WTC11 (cell line): Measurements from ENCODE around the gene CPNE5. TPM values are rescaled to one million over a fixed set of nuclear protein-coding genes. Genes with fewer than 3 reads are reported as not detected.

Experiments
- ATAC-seq: fragments of 200-7000 bp; cut with Tn5 transposase; 2 replicates; pipeline ENCODE4 v1.10.0; 2021; ENCODE audit warnings: mild to moderate bottlenecking, moderate library complexity
- CTCF ChIA-PET: fragments of 300-600 bp; sonication (Branson Sonifier 250); formaldehyde crosslinking; loops from one replicate; lab custom pipeline; 2021; ENCODE audit warnings: antibody characterized with exemption; lab: Charles Lee
- POLR2A ChIA-PET: fragments of 350-600 bp; sonication (Branson Sonifier 250); formaldehyde crosslinking; loops from one replicate; lab custom pipeline; 2021; ENCODE audit warnings: antibody characterized with exemption; lab: Charles Lee
- DNase-seq: peaks from one replicate; pipeline ENCODE4 v3.0.0; 2021; ENCODE audit warnings: low spot score
- H3K27ac Mint-ChIP-seq: 2 replicates; pipeline ENCODE4 v1.8.0; 2021; ENCODE audit warnings: mixed read lengths
- H3K27me3 Mint-ChIP-seq: 2 replicates; pipeline ENCODE4 v1.8.0; 2021; ENCODE audit warnings: low read depth, mild to moderate bottlenecking, moderate library complexity, mixed read lengths
- H3K36me3 Mint-ChIP-seq: 2 replicates; pipeline ENCODE4 v1.8.0; 2021; ENCODE audit warnings: mixed read lengths
- H3K4me1 Mint-ChIP-seq: 2 replicates; pipeline ENCODE4 v1.8.0; 2022; ENCODE audit warnings: mixed read lengths
- H3K4me3 Mint-ChIP-seq: 2 replicates; pipeline ENCODE4 v1.8.0; 2021; ENCODE audit warnings: mild to moderate bottlenecking, moderate library complexity, mixed read lengths
- H3K9me3 Mint-ChIP-seq: 2 replicates; pipeline ENCODE4 v1.8.0; 2021; ENCODE audit warnings: mixed read lengths
- FOXP1 ChIP-seq: sonication (generic); formaldehyde crosslinking; IDR thresholded peaks from 2 replicates; pipeline ENCODE4 v1.8.0; 2022; ENCODE audit warnings: missing genetic modification reagents, mild to moderate bottlenecking, moderate library complexity, borderline replicate concordance
- GABPB1 ChIP-seq: sonication (generic); formaldehyde crosslinking; IDR thresholded peaks from 2 replicates; pipeline ENCODE4 v1.8.1; 2023; ENCODE audit warnings: mild to moderate bottlenecking, missing genetic modification reagents
- GTF2I ChIP-seq: fragments of 250-450 bp; sonication (Bioruptor Pico); conservative IDR thresholded peaks from 2 replicates; pipeline ENCODE4 v1.4.0; 2021; ENCODE audit warnings: mild to moderate bottlenecking
- NR3C1 ChIP-seq: sonication (generic); formaldehyde crosslinking; conservative IDR thresholded peaks from 2 replicates; pipeline ENCODE4 v1.8.1; 2023; ENCODE audit warnings: low read depth, mild to moderate bottlenecking, missing genetic modification reagents
- RELA ChIP-seq: sonication (generic); formaldehyde crosslinking; IDR thresholded peaks from 2 replicates; pipeline ENCODE4 v1.8.1; 2022; ENCODE audit warnings: missing genetic modification reagents, mild to moderate bottlenecking, borderline replicate concordance
- TEAD4 ChIP-seq: sonication (generic); formaldehyde crosslinking; IDR thresholded peaks from 2 replicates; pipeline ENCODE4 v1.8.0; 2022; ENCODE audit warnings: mild to moderate bottlenecking, missing genetic modification reagents
- total RNA-seq: library from RNA; stranded (reverse); gene quantifications from 3 replicates; pipeline ENCODE4 v1.2.3, GENCODE V29; 2021
- TF ChIP-seq, protein P1 (sequence below): sonication (generic); formaldehyde crosslinking; IDR thresholded peaks from 2 replicates; pipeline ENCODE4 v1.8.1; 2022; ENCODE audit warnings: missing genetic modification reagents, borderline replicate concordance
- TF ChIP-seq, protein P2 (sequence below): sonication (generic); formaldehyde crosslinking; conservative IDR thresholded peaks from 2 replicates; pipeline ENCODE4 v1.8.1; 2023; ENCODE audit warnings: mild to moderate bottlenecking, low read depth, missing genetic modification reagents, moderate library complexity
- TF ChIP-seq, protein P3 (sequence below): sonication (generic); formaldehyde crosslinking; IDR thresholded peaks from 2 replicates; pipeline ENCODE4 v1.8.0; 2023; ENCODE audit warnings: missing genetic modification reagents
- TF ChIP-seq, protein P4 (sequence below): sonication (generic); formaldehyde crosslinking; IDR thresholded peaks from 2 replicates; pipeline ENCODE4 v1.8.0; 2023; ENCODE audit warnings: mild to moderate bottlenecking, missing genetic modification reagents
- TF ChIP-seq, protein P5 (sequence below): fragments of 250-450 bp; sonication (Bioruptor Pico); IDR thresholded peaks from 2 replicates; pipeline ENCODE4 v1.9.0; 2021; ENCODE audit warnings: mild to moderate bottlenecking
- TF ChIP-seq, protein P6 (sequence below): fragments of 250-450 bp; sonication (Bioruptor Pico); IDR thresholded peaks from 2 replicates; pipeline ENCODE4 v1.9.0; 2021; ENCODE audit warnings: mild to moderate bottlenecking, borderline replicate concordance
- TF ChIP-seq, protein P7 (sequence below): sonication (generic); formaldehyde crosslinking; IDR thresholded peaks from 2 replicates; pipeline ENCODE4 v1.8.1; 2023; ENCODE audit warnings: mild to moderate bottlenecking, missing genetic modification reagents
- TF ChIP-seq, protein P8 (sequence below): sonication (generic); formaldehyde crosslinking; IDR thresholded peaks from 2 replicates; pipeline ENCODE4 v1.8.1; 2023; ENCODE audit warnings: mild to moderate bottlenecking, missing genetic modification reagents, moderate library complexity
- TF ChIP-seq, protein P9 (sequence below): sonication (generic); formaldehyde crosslinking; IDR thresholded peaks from 2 replicates; pipeline ENCODE4 v1.8.0; 2022; ENCODE audit warnings: mild to moderate bottlenecking, missing genetic modification reagents

CPNE5 gene
- total RNA-seq, 1 experiment from 2014 or later = 0.44 TPM

DNA sequence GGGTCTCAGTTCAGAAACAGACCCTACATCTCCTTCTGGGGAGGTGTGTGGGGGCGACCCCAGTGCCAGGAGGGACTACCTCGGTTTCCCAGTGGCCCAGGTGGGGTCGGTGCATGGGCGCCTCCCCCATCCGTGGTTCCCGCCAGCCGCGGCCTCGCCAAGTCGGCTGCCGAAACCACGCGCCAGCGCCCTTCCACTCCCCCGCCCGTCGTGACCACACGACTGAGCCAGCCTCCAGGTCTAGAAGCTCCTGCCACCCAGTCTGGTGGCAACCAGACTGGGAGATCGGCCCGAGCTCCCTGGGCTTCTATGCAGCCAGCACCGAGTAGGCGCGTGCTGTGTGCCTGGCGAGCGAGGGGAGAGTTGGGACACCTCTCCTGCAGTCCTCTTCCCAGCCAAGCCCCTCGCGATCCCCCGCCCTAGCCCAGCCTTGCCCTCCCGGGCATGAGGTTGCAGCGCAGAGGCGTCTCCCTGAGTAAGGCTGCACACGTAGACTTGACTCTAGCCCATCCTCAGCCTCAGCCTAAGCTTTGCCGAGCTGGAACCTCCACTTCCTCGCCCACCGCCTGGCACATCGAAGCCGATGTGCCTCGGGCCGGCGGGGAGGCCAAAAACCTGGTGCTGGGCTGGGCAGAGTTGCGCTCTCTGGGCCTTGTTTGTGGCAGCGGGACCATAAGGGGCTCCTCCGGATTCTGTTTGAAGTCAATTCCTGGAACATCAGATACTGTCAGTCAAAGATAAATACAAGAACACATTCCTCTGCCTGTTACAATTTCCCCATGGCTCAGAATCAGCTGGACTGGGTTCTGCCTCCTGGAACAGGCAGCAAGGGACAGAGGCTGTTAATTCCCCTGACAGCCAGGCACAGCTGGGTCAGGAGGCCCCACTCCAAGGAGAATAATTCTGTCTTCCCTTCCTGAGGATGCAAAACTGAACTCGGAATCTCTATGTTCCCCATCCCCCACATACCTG is 1.5 kb upstream of the CPNE5 start:
- peak; percentile 56 for ATAC-seq
- ChIA-PET CTCF (interaction anchor here (0.9 to 1.5 kb wide), 4 partner anchors 8 to 81 kb away, joined by 3 to 8 read pairs (median 4); partner anchors contain the start of gene C6orf89), POLR2A (no interaction called here)
- Mint-ChIP-seq H3K4me3 (peak overlapping the region; percentile 79), H3K27me3 (peaks cover 61% of the 10 kb centered on the region), H3K4me1 (peaks cover 11% of the 10 kb centered on the region), H3K9me3 (no peaks in the 10 kb centered on the region), H3K27ac (no peak overlapping the region), H3K36me3 (no peaks in the 10 kb centered on the region)
- peak; percentile 54 for DNase-seq
- TF ChIP-seq, protein P1, sequence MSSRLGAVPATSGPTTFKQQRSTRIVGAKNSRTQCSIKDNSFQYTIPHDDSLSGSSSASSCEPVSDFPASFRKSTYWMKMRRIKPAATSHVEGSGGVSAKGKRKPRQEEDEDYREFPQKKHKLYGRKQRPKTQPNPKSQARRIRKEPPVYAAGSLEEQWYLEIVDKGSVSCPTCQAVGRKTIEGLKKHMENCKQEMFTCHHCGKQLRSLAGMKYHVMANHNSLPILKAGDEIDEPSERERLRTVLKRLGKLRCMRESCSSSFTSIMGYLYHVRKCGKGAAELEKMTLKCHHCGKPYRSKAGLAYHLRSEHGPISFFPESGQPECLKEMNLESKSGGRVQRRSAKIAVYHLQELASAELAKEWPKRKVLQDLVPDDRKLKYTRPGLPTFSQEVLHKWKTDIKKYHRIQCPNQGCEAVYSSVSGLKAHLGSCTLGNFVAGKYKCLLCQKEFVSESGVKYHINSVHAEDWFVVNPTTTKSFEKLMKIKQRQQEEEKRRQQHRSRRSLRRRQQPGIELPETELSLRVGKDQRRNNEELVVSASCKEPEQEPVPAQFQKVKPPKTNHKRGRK (CRISPR knock-in tag) = no peak
- TF ChIP-seq, protein P2, sequence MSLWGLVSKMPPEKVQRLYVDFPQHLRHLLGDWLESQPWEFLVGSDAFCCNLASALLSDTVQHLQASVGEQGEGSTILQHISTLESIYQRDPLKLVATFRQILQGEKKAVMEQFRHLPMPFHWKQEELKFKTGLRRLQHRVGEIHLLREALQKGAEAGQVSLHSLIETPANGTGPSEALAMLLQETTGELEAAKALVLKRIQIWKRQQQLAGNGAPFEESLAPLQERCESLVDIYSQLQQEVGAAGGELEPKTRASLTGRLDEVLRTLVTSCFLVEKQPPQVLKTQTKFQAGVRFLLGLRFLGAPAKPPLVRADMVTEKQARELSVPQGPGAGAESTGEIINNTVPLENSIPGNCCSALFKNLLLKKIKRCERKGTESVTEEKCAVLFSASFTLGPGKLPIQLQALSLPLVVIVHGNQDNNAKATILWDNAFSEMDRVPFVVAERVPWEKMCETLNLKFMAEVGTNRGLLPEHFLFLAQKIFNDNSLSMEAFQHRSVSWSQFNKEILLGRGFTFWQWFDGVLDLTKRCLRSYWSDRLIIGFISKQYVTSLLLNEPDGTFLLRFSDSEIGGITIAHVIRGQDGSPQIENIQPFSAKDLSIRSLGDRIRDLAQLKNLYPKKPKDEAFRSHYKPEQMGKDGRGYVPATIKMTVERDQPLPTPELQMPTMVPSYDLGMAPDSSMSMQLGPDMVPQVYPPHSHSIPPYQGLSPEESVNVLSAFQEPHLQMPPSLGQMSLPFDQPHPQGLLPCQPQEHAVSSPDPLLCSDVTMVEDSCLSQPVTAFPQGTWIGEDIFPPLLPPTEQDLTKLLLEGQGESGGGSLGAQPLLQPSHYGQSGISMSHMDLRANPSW (CRISPR knock-in tag) = no peak
- TF ChIP-seq, protein P3, sequence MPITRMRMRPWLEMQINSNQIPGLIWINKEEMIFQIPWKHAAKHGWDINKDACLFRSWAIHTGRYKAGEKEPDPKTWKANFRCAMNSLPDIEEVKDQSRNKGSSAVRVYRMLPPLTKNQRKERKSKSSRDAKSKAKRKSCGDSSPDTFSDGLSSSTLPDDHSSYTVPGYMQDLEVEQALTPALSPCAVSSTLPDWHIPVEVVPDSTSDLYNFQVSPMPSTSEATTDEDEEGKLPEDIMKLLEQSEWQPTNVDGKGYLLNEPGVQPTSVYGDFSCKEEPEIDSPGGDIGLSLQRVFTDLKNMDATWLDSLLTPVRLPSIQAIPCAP (CRISPR knock-in tag) = no peak
- TF ChIP-seq, protein P4, sequence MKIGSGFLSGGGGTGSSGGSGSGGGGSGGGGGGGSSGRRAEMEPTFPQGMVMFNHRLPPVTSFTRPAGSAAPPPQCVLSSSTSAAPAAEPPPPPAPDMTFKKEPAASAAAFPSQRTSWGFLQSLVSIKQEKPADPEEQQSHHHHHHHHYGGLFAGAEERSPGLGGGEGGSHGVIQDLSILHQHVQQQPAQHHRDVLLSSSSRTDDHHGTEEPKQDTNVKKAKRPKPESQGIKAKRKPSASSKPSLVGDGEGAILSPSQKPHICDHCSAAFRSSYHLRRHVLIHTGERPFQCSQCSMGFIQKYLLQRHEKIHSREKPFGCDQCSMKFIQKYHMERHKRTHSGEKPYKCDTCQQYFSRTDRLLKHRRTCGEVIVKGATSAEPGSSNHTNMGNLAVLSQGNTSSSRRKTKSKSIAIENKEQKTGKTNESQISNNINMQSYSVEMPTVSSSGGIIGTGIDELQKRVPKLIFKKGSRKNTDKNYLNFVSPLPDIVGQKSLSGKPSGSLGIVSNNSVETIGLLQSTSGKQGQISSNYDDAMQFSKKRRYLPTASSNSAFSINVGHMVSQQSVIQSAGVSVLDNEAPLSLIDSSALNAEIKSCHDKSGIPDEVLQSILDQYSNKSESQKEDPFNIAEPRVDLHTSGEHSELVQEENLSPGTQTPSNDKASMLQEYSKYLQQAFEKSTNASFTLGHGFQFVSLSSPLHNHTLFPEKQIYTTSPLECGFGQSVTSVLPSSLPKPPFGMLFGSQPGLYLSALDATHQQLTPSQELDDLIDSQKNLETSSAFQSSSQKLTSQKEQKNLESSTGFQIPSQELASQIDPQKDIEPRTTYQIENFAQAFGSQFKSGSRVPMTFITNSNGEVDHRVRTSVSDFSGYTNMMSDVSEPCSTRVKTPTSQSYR = 0 out of 2 replicates have a peak, but pooled peaks have one; percentile 11
- TF ChIP-seq FOXP1 (CRISPR knock-in tag) (peak; percentile 22; the same call in 1 of the 2 replicates), GTF2I (CRISPR knock-in tag) (no peak), TEAD4 (CRISPR knock-in tag) (no peak), RELA (CRISPR knock-in tag) (no peak), GABPB1 (CRISPR knock-in tag) (no peak), NR3C1 (CRISPR knock-in tag) (no peak)
- TF ChIP-seq, protein P5, sequence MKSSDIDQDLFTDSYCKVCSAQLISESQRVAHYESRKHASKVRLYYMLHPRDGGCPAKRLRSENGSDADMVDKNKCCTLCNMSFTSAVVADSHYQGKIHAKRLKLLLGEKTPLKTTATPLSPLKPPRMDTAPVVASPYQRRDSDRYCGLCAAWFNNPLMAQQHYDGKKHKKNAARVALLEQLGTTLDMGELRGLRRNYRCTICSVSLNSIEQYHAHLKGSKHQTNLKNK = no peak
- TF ChIP-seq, protein P6, sequence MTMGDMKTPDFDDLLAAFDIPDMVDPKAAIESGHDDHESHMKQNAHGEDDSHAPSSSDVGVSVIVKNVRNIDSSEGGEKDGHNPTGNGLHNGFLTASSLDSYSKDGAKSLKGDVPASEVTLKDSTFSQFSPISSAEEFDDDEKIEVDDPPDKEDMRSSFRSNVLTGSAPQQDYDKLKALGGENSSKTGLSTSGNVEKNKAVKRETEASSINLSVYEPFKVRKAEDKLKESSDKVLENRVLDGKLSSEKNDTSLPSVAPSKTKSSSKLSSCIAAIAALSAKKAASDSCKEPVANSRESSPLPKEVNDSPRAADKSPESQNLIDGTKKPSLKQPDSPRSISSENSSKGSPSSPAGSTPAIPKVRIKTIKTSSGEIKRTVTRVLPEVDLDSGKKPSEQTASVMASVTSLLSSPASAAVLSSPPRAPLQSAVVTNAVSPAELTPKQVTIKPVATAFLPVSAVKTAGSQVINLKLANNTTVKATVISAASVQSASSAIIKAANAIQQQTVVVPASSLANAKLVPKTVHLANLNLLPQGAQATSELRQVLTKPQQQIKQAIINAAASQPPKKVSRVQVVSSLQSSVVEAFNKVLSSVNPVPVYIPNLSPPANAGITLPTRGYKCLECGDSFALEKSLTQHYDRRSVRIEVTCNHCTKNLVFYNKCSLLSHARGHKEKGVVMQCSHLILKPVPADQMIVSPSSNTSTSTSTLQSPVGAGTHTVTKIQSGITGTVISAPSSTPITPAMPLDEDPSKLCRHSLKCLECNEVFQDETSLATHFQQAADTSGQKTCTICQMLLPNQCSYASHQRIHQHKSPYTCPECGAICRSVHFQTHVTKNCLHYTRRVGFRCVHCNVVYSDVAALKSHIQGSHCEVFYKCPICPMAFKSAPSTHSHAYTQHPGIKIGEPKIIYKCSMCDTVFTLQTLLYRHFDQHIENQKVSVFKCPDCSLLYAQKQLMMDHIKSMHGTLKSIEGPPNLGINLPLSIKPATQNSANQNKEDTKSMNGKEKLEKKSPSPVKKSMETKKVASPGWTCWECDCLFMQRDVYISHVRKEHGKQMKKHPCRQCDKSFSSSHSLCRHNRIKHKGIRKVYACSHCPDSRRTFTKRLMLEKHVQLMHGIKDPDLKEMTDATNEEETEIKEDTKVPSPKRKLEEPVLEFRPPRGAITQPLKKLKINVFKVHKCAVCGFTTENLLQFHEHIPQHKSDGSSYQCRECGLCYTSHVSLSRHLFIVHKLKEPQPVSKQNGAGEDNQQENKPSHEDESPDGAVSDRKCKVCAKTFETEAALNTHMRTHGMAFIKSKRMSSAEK (CRISPR knock-in tag) = no peak
- TF ChIP-seq, protein P7, sequence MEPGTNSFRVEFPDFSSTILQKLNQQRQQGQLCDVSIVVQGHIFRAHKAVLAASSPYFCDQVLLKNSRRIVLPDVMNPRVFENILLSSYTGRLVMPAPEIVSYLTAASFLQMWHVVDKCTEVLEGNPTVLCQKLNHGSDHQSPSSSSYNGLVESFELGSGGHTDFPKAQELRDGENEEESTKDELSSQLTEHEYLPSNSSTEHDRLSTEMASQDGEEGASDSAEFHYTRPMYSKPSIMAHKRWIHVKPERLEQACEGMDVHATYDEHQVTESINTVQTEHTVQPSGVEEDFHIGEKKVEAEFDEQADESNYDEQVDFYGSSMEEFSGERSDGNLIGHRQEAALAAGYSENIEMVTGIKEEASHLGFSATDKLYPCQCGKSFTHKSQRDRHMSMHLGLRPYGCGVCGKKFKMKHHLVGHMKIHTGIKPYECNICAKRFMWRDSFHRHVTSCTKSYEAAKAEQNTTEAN = 0 out of 2 replicates have a peak, but pooled peaks have one; percentile 0
- TF ChIP-seq, protein P8, sequence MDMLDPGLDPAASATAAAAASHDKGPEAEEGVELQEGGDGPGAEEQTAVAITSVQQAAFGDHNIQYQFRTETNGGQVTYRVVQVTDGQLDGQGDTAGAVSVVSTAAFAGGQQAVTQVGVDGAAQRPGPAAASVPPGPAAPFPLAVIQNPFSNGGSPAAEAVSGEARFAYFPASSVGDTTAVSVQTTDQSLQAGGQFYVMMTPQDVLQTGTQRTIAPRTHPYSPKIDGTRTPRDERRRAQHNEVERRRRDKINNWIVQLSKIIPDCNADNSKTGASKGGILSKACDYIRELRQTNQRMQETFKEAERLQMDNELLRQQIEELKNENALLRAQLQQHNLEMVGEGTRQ (CRISPR knock-in tag) = no peak
- TF ChIP-seq, protein P9, sequence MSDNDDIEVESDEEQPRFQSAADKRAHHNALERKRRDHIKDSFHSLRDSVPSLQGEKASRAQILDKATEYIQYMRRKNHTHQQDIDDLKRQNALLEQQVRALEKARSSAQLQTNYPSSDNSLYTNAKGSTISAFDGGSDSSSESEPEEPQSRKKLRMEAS = peak; percentile 77
